ENCODE measurements around the gene NOL3.
"Not testable (repeated sequence)": the region's sequence is repeated elsewhere in the genome, so short reads cannot be mapped to it uniquely, and the experiment has no call there.

The NOL3 gene

DNA sequence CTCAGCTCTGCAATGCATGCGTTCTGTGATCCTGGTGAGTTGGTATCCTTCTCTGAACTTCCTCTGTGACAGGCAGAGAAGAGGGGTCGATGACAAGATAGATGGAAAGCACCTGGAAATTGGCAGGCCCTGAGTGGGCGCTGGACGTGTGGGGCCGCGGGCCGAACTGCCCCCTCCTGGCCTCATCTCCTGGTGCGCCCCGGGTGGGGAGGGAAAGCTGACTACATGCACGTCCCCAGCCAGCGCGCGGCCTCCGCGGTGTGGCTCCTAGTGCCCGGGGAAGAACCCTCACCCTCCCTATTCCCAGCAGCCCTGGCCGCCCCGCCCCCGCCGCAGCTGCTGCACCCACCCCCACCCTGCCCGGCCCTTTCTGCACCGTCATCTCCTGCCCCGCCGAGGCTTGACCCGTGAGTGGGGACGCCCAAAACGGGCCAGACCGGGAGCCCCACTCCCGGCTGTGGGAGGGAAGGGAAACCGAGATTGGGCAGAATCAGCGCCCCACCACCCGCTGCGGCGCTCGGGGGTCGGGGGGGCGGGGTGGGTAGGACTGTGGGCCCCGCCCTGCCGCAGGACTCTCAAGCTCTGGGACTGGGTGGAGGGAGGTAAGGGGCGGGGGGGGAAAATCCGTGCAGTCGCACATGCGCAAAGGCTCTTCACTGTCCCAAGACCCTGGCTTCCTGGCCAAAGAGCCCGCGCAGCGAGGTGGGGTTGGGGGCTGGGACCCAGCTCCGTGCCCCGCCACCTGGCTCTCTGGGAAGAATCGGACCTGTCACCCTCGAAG is at the start of gene NOL3:
Gene NOL3, plus strand, starts transcription at position 371 of the 781 bp plus-strand sequence.
- DNase-seq: peak; percentile 77

- DNase-seq: not testable (repeated sequence)
Observed at GRCh38 chr16:67122799-67123198, 47.5 kb upstream of the NOL3 start.

DNA sequence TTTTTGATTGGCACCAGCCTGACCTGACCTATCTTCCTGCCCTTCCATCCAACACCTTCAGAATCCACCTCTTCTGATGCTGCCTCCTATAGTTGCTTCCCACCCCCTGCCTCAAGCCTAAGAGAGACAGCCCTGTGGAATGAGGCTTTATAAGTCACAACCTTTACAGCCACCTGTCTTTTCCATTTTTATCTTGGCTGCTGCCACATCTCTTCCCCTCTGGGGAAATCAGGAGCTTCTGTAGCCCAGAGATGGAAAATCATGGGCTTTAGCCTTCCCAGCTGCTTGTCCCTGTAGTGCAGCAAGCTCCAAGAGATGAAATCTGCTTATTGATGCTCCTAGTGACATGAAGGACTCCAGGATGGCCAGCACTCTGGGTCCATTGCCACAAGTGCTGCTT is 41.9 kb upstream of the NOL3 start:
- no peak for DNase-seq

DNA sequence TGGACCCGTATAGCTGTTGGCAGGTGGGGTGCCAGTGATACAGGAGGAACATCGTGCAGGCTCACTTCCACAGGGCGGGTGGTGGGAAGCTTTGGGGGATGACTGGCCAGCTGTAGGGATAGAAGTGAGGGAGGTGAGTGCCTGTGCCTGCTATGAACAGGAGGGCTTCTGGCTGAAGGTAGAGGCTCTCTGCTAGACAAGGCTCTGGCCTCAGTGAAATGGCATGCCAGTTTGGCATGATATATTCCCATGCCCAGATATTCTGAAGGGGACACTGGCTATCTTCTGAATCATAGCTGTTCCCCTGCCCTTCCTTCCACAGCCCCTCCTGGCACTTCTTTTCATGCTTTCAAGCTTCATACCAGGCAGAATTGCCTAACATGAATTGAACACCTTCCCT is 41.5 kb upstream of the NOL3 start:
- no peak for DNase-seq

DNA sequence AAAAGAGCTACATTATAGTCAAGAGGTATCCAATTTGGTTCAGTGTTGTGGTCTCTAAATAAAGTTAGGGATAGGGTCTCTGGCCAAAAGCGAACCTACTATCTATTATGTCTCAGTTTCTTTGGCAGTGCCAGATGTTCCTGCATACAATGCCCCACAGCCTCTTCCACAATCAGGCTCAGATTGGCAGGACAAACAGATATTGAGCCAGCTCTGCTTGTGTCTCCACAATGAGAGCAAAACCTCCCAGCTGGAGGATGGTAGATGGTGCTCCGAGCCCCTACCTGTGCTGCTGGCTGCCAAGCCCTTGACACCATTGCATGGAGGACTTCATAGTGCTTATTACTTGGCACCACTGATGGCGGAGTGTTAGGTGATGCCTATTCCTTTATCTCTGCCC is 40.9 kb upstream of the NOL3 start:
- DNase-seq: no peak

DNA sequence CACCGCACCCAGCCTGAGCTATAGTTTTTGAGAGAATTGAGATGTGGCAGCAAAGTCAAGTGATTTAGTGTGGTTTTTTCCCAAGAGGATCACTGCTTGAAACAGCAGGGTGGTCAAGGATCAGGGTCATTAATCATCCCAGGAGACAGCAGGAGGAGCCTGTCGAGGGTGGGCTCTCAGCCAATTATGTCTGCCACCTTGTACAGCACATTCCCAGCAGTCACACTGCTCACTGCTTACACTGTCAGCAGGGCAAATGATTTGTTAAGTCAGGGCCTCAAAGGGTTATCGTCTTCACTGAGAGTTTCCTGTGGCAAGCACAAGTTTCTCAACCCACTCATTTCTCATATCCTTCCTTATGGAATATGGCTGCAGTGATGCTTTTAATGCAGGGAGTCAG is 32.7 kb upstream of the NOL3 start:
- DNase-seq: no peak

DNA sequence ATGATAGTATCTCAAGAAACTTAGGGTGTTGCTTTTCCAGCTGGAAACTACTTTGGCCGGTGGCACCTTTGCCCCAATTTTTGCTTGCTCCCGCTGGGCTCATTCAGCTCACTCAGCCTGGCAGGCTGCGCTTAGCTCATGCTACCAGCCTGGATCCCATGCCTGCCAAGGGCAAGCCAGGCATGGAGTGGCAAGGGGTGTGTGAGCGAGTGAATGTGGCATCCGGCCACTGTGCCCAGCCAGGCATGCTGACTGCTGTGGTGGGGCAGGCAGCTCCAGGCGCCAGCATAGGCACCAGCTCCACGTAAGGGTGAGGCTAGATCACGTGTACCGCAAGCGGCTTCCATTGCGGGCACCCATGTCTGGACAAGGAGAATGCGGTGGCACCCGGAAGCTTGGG is 28.9 kb upstream of the NOL3 start:
- no peak for DNase-seq

DNA sequence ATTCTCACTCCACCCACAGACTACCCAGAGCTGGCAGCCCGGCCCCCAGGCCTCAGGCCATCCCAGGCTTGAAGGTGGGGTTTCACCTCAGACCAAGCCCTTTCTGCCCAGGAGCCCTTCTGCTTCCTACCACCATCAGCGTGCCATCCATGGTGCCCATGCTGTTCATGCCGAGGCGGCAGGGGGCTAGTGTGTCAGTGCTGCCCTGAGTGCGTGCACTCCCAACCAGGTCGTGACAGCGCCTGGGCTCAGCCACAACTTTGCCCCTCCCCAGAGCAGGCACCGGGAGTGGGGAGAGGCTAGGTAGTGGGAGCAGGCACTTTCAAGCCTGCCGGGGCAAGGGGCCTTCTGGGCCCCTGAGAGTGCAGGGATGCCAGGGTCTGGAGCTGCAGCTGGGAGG is 28.0 kb upstream of the NOL3 start:
- no peak for DNase-seq

DNA sequence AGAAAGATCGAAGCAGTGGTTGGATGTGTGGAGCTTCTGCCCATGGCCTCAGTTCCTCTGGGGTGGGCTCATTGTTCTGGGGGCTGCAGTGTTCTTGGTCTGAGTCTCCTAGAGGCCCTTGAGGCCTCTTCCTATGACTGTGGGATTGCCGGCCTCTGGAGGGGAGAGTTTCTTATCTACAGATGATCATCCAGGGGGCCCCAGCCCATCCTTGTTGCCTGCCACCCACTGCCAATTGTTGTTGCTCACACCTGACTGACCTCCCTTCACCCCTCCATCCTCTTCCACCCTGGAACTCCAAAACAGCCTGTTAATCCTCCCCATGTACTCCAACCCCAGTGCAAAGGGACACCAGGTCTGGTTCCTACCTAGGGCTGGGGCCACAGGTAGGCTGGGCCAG is 25.4 kb upstream of the NOL3 start:
- DNase-seq: no peak

- no peak for DNase-seq
Observed at GRCh38 chr16:67145746-67146145, 24.6 kb upstream of the NOL3 start.

- no peak for DNase-seq
Observed at GRCh38 chr16:67146523-67147357, 23.6 kb upstream of the NOL3 start.

DNA sequence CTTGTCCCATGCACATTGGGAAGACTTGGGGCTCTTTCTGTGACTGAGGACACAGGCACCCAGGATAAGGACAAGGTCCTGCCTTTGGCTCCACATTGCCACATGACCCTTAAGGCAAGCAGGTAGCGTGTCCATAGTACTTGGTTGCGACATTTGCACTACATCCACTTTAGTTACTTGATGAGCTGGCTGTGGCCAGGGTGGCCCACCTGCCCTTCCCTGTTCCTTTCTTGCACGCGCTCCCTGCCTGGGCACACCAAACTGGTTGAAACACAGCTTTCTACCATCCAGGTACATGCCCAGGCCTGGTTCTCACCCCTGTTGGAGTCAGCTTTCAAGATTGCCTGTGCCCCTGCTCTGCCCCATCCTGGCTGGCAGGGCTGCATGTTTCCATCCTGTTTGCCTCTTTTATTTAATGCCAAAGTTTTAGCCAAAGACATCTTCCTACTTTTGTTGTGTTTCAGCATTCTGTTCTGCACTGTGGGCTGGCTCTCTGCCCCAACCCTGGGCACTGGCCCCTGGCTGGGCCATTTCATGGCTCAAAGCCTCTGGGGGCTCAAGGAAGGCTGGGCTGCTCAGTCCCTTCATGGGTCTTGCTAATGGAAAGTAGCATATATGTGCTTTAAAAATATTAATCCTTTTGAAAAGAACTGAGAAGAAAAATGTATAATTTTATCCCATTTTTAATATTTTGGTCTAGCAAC is 22.7 kb upstream of the NOL3 start:
- no peak for DNase-seq

DNA sequence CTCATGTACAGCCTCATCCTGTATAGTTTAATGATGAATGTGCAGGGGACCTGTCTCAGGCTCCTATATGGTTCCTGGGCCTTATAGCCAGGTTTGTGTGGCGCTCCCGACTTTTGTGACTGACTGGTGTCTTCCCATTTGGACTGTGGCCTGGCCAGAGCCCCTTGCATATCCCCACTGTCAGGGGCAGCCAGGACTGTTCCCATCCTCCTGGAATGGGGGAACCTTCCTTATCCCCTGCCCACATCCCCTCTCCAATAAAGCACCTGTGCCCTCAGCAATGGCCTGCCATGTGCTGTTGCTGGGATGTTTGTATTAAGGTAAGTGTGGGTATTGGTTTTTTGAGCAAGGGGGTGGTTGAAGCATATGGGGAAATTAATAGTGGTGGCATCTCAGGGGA is 22.1 kb upstream of the NOL3 start:
- no peak for DNase-seq

DNA sequence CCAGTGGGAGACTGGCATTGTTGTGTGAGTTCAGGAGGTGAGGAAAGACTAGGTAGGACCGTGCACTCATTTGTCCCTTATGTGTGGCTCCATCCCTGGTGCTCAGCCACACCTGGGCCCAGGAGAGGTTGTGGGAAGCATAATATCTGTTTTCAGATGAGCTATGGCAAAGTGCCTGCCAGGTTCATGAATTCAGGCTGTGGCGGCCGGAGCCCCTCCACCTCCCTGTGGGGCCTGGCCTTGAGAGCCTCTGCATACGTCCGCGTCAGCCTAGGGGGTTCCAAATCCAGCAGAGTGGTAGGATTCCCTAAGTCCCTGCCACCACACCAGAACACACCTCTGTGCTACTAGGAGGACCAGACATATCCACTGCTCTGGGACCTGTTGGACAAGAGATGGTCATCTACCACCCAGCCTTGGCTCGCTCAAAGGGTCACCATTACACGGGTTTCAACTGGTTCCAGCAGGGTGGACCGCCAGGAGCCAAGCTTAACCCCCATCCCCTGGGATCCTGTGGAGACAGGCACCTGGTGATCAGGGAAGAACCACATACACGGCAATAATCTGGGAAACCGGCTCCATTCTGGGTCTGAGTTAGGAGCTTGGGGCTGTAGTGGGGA is 21.6 kb upstream of the NOL3 start:
- DNase-seq: no peak

- peak; percentile 36 for DNase-seq
Observed at GRCh38 chr16:67149276-67150046, 20.9 kb upstream of the NOL3 start.

GRCh38 chr16:67150047-67150832 is 20.1 kb upstream of the NOL3 start:
- peak; percentile 87 for DNase-seq

- DNase-seq: peak; percentile 92
Observed at GRCh38 chr16:67150833-67151396, 19.4 kb upstream of the NOL3 start, which contains the start of gene B3GNT9. TSS of gene B3GNT9 (minus strand) at chr16:67150998. CDS start at chr16:67150485, 513 bp downstream.

DNA sequence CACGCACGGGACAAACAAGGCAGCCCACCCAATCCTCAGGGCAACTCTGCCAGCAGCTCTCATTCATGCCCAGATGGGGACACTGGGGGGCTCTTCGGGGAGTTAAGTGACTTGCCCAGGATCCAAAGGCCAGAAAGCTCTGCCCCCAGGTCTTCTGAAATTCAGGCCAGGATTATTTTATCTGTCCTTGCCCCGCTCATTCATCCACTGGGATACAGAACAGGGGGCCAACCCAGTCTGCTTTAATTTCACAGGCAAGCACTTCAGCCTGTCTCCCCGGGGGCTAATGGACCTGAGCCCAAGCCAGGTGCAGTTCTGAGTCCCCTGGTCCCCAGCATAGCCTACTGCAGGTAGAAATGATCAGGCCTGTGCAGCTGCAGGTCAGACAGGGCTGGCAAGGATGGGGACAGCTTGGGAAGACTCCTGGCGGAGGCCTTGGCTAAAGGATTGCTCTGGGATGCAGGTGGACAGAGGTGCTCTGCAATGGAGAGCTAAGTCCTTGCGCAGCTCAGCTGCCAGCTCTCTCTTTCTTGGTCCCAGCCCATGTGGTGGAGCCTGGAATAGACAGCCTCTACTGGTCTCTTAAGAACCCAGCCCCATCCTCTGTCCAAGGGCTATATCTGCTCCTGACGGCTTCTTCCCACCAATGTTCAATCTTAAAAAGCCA is 18.8 kb upstream of the NOL3 start:
- DNase-seq: peak; percentile 34

- no peak for DNase-seq
Observed at GRCh38 chr16:67154578-67155294, 15.6 kb upstream of the NOL3 start.

Data from femur (tissue), 1 donor.